Nephron (organoid): ENCODE measurements around the gene SPATA9.

ENCODE experiments used
- H3K27ac Mint-ChIP-seq, 3 experiments: 2 replicates each; pipeline ENCODE4 v1.8.0; 2020; ENCODE audit warnings: mixed read lengths in 3 of 3, mild to moderate bottlenecking in 2 of 3, moderate library complexity in 1 of 3
- H3K27me3 Mint-ChIP-seq: 2 replicates; pipeline ENCODE4 v1.8.0; 2021; ENCODE audit warnings: low read depth, mild to moderate bottlenecking, moderate library complexity, mixed read lengths
- H3K36me3 Mint-ChIP-seq: 2 replicates; pipeline ENCODE4 v1.8.0; 2020; ENCODE audit warnings: low read depth, mixed read lengths
- H3K4me1 Mint-ChIP-seq: 2 replicates; pipeline ENCODE4 v1.8.0; 2020; ENCODE audit warnings: mixed read lengths
- H3K4me3 Mint-ChIP-seq, 3 experiments: 2 replicates each; pipeline ENCODE4 v1.8.0; 2020; ENCODE audit warnings: mild to moderate bottlenecking in 3 of 3, mixed read lengths in 3 of 3, moderate library complexity in 2 of 3
- H3K9me3 Mint-ChIP-seq: 2 replicates; pipeline ENCODE4 v1.8.0; 2020; ENCODE audit warnings: mixed read lengths
- CTCF ChIP-seq, 3 experiments: fragments of 200-600 bp; sonication (generic); IDR thresholded peaks; one replicate each; pipeline ENCODE4 v1.5.0; 2021; ENCODE audit warnings: antibody characterized with exemption in 3 of 3; ENCODE audit not compliant: unreplicated experiment in 3 of 3

Gene SPATA9

GRCh38 chr5:95620030-95620869 lies 62.5 kb downstream of the SPATA9 start, which contains the start of gene GPR150:
Gene GPR150, plus strand, starts transcription at chr5:95620087. Its CDS starts 189 bp downstream, at chr5:95620276.
- no peak for TF ChIP-seq CTCF (IDR thresholded peaks at IDR 0.05; ENCODE audit: unreplicated experiment in 3 of 3)
- no peaks in the 10 kb centered on the region for H3K36me3 Mint-ChIP-seq
- H3K9me3 Mint-ChIP-seq, result no peaks in the 10 kb centered on the region
- peaks cover 65% of the 10 kb centered on the region for H3K27me3 Mint-ChIP-seq
- H3K4me3 Mint-ChIP-seq, result peak within 1 kb of the TSS; percentile 74 to 87 (median 79)
- peaks cover 12% of the 10 kb centered on the region for H3K4me1 Mint-ChIP-seq
- no peak within 1 kb of the TSS for H3K27ac Mint-ChIP-seq

- Mint-ChIP-seq H3K4me3 (peak overlapping the region; percentile 74 to 87 (median 79)), H3K27ac (no peak overlapping the region), H3K36me3 (no peaks in the 10 kb centered on the region), H3K4me1 (peaks cover 12% of the 10 kb centered on the region), H3K9me3 (no peaks in the 10 kb centered on the region), H3K27me3 (peaks cover 65% of the 10 kb centered on the region)
- TF ChIP-seq CTCF (IDR thresholded peaks at IDR 0.05; ENCODE audit: unreplicated experiment in 3 of 3), result no peak
Observed at GRCh38 chr5:95619514-95620029, 63.2 kb downstream of the SPATA9 start.

- Mint-ChIP-seq H3K4me1 (peaks cover 12% of the 10 kb centered on the region), H3K27ac (no peak overlapping the region), H3K27me3 (peaks cover 60% of the 10 kb centered on the region), H3K36me3 (no peaks in the 10 kb centered on the region), H3K9me3 (no peaks in the 10 kb centered on the region), H3K4me3 (peak overlapping the region; percentile 74 to 87 (median 79))
- TF ChIP-seq CTCF (IDR thresholded peaks at IDR 0.05; ENCODE audit: unreplicated experiment in 3 of 3), result no peak
Observed at GRCh38 chr5:95619096-95619495, 63.7 kb downstream of the SPATA9 start.

- no peak for TF ChIP-seq CTCF (IDR thresholded peaks at IDR 0.05; ENCODE audit: unreplicated experiment in 3 of 3)
- H3K36me3 Mint-ChIP-seq, result peaks cover 6% of the 10 kb centered on the region
- peaks cover 45% of the 10 kb centered on the region for H3K27me3 Mint-ChIP-seq
- no peak overlapping the region for H3K27ac Mint-ChIP-seq
- no peak overlapping the region for H3K4me3 Mint-ChIP-seq
- peaks cover 15% of the 10 kb centered on the region for H3K9me3 Mint-ChIP-seq
- H3K4me1 Mint-ChIP-seq, result peaks cover 12% of the 10 kb centered on the region
Observed at GRCh38 chr5:95617057-95617456, 65.7 kb downstream of the SPATA9 start.

GRCh38 chr5:95615164-95615467 lies 67.7 kb downstream of the SPATA9 start:
- no peak overlapping the region for H3K4me3 Mint-ChIP-seq
- H3K9me3 Mint-ChIP-seq, result peaks cover 15% of the 10 kb centered on the region
- H3K27ac Mint-ChIP-seq, result no peak overlapping the region
- H3K36me3 Mint-ChIP-seq, result peaks cover 6% of the 10 kb centered on the region
- TF ChIP-seq CTCF (IDR thresholded peaks at IDR 0.05; ENCODE audit: unreplicated experiment in 3 of 3), result no peak
- peaks cover 35% of the 10 kb centered on the region for H3K27me3 Mint-ChIP-seq
- H3K4me1 Mint-ChIP-seq, result peaks cover 8% of the 10 kb centered on the region

- peaks cover 15% of the 10 kb centered on the region for H3K9me3 Mint-ChIP-seq
- TF ChIP-seq CTCF (IDR thresholded peaks at IDR 0.05; ENCODE audit: unreplicated experiment in 3 of 3), result no peak
- H3K36me3 Mint-ChIP-seq, result peaks cover 6% of the 10 kb centered on the region
- H3K27ac Mint-ChIP-seq, result no peak overlapping the region
- H3K4me3 Mint-ChIP-seq, result no peak overlapping the region
- H3K4me1 Mint-ChIP-seq, result no peaks in the 10 kb centered on the region
- peaks cover 19% of the 10 kb centered on the region for H3K27me3 Mint-ChIP-seq
Observed at GRCh38 chr5:95613514-95613913, 69.3 kb downstream of the SPATA9 start.
